Lower leg skin (tissue), 4 donors: ENCODE measurements around the gene GNAT3. TPM values are rescaled to one million over a fixed set of nuclear protein-coding genes. Genes with fewer than 3 reads are reported as not detected.

ENCODE experiments used
- total RNA-seq, 4 donors: library from RNA; depleted of rRNA; stranded (reverse); fragments of >200 nt; gene quantifications; one replicate each; pipeline ENCODE4 v1.1.0, GENCODE V29; 2016

Gene GNAT3
- total RNA-seq, 4 donors from 2014 or later = not detected

Other genes starting within 250 kb of the GNAT3 start
- 100 to 1,000 TPM in 1 of 4 donors, 10 to 100 TPM in 3; 31.3 to 140 (median 78.2) TPM for gene CD36, start 126.6 kb upstream of the GNAT3 start, total RNA-seq